A549 (cell line): ENCODE data around the gene GNPTG. TPM values are rescaled to one million over a fixed set of nuclear protein-coding genes. Genes with fewer than 3 reads are reported as not detected.

ENCODE experiments used
- ATAC-seq, 2 experiments: fragments of 200-7000 bp in 1 of 2; fragments of >200 bp in 1 of 2; cut with Nextera tagmentation in 1 of 2; cut with Tn5 transposase in 1 of 2; 3 replicates each; pipeline versions ENCODE4 v1.8.0 to v1.9.1; 2018 to 2020; ENCODE audit warnings: mild to moderate bottlenecking in 1 of 2, moderate library complexity in 1 of 2
- CTCF ChIA-PET: fragments of 300-600 bp; sonication (Branson Sonifier 250); formaldehyde crosslinking; extraction: SDS; loops from one replicate; lab custom pipeline; 2021; ENCODE audit warnings: antibody characterized with exemption, inconsistent platforms; lab: Yijun Ruan, JAX
- POLR2A ChIA-PET: fragments of 350-600 bp; formaldehyde crosslinking; extraction: SDS; loops from one replicate; lab custom pipeline; 2021; ENCODE audit warnings: antibody characterized with exemption, inconsistent platforms; lab: Yijun Ruan, JAX
- DNase-seq, 2 experiments: peaks; one replicate each; pipeline versions ENCODE4 v3.0.0 to v3.0.0-alpha.2; 2011 to 2016; ENCODE audit warnings: low read depth in 1 of 2, low spot score in 1 of 2
- FAIRE-seq: peaks from 2 replicates; lab custom pipeline; 2011; peaks lifted over from hg19 to GRCh38; lab: Jason Lieb, UNC
- H3K27ac ChIP-seq, 2 experiments: fragments of >200 bp; sonication (Bioruptor Twin); formaldehyde crosslinking; 3 replicates each; pipeline ENCODE4 v1.5.1; 2016 to 2017
- H3K4me1 ChIP-seq: fragments of >200 bp; sonication (Bioruptor Twin); formaldehyde crosslinking; 3 replicates; pipeline ENCODE4 v1.6.1; 2016
- H3K4me2 ChIP-seq: fragments of >200 bp; sonication (Bioruptor Twin); formaldehyde crosslinking; 3 replicates; pipeline ENCODE4 v1.6.1; 2016
- H3K4me3 ChIP-seq: fragments of >200 bp; sonication (Bioruptor Twin); formaldehyde crosslinking; 3 replicates; pipeline ENCODE4 v1.5.1; 2016
- H3K9me3 ChIP-seq: fragments of >200 bp; sonication (Bioruptor Twin); formaldehyde crosslinking; 3 replicates; pipeline ENCODE4 v1.6.1; 2016
- CBX2 ChIP-seq: fragments of 200-600 bp; sonication (generic); IDR thresholded peaks from 2 replicates; pipeline ENCODE4 v1.6.1; 2016; ENCODE audit warnings: low read depth, mild to moderate bottlenecking, borderline replicate concordance
- CEBPB ChIP-seq, 2 experiments: fragments of >200 bp in 1 of 2; sonication (Bioruptor Twin) in 1 of 2; formaldehyde crosslinking in 1 of 2; IDR thresholded peaks; 2 replicates each; pipeline ENCODE4 v1.6.1; 2012 to 2016
- CHD4 ChIP-seq: fragments of 200-600 bp; sonication (generic); IDR thresholded peaks from 2 replicates; pipeline ENCODE4 v1.6.1; 2016; ENCODE audit warnings: antibody characterized with exemption, mild to moderate bottlenecking, borderline replicate concordance
- EP300 ChIP-seq, 2 experiments: fragments of >200 bp; sonication (Bioruptor Twin); formaldehyde crosslinking; IDR thresholded peaks; 2 replicates in 1 of 2; 3 replicates in 1 of 2; pipeline ENCODE4 v1.6.1; 2016 to 2017
- KDM1A ChIP-seq: fragments of 200-600 bp; sonication (generic); IDR thresholded peaks from 2 replicates; pipeline ENCODE4 v1.6.1; 2016; ENCODE audit warnings: low read depth, mild to moderate bottlenecking
- MAX ChIP-seq: IDR thresholded peaks from 2 replicates; pipeline ENCODE4 v1.6.1; 2012
- MAZ ChIP-seq: fragments of 150-350 bp; IDR thresholded peaks from 2 replicates; pipeline ENCODE4 v1.6.1; 2014; ENCODE audit warnings: antibody characterized with exemption, low read depth, low read length, borderline replicate concordance
- NPAS2 ChIP-seq: fragments of 250-450 bp; sonication (Bioruptor Pico); IDR thresholded peaks from 2 replicates; pipeline ENCODE4 v1.8.0; 2022; ENCODE audit warnings: mild to moderate bottlenecking, moderate library complexity, borderline replicate concordance
- NR3C1 ChIP-seq: fragments of >200 bp; sonication (Bioruptor Twin); formaldehyde crosslinking; IDR thresholded peaks from 3 replicates; pipeline ENCODE4 v1.6.1; 2017
- PBX3 ChIP-seq: IDR thresholded peaks from 2 replicates; pipeline ENCODE4 v1.6.1; 2012
- SMC3 ChIP-seq: fragments of >200 bp; sonication (Bioruptor Twin); formaldehyde crosslinking; IDR thresholded peaks from 3 replicates; pipeline ENCODE4 v1.6.1; 2018; ENCODE audit warnings: inconsistent platforms
- SREBF2 ChIP-seq: fragments of 450-650 bp; IDR thresholded peaks from 2 replicates; pipeline ENCODE4 v1.6.1; 2014; ENCODE audit warnings: mild to moderate bottlenecking, moderate library complexity
- TFCP2L1 ChIP-seq: fragments of 250-450 bp; sonication (Bioruptor Pico); IDR thresholded peaks from 2 replicates; pipeline ENCODE4 v1.5.0; 2021; ENCODE audit warnings: mild to moderate bottlenecking
- USF2 ChIP-seq: fragments of 450-650 bp; IDR thresholded peaks from 2 replicates; pipeline ENCODE4 v1.6.1; 2014; ENCODE audit warnings: antibody characterized with exemption
- ZSCAN20 ChIP-seq: fragments of 250-450 bp; sonication (Bioruptor Pico); IDR thresholded peaks from 2 replicates; pipeline ENCODE4 v1.8.0; 2022; ENCODE audit warnings: mild to moderate bottlenecking, moderate library complexity
- WGBS: methylation state at CpG from one replicate; pipeline ENCODE4 v1.1.6; 2017; ENCODE audit errors: missing lambda C conversion rate; 5-methylcytosine and 5-hydroxymethylcytosine counted together
- polyA plus RNA-seq, 4 experiments: library from polyadenylated mRNA; depleted of rRNA in 3 of 4; stranded (reverse); fragments of >200 nt; fragmentation: RNase III in 1 of 4; extraction: RNeasy Plus Mini Kit Qiagen cat#74134 plus additional on column Dnase treatment in 1 of 4; gene quantifications; 2 replicates in 3 of 4; 3 replicates in 1 of 4; pipeline ENCODE4 v1.2.3, GENCODE V29; 2011 to 2017

Gene GNPTG
- polyA plus RNA-seq, 2 of the 4 experiments (the other 2 are of a cell fraction) = 23.4 to 24.2 TPM

- FAIRE-seq (no peak), DNase-seq (no peak), ATAC-seq (no peak)
- H3K4me3 ChIP-seq = peak overlapping the region; percentile 80
- ChIA-PET POLR2A (interaction anchor here (1.0 to 1.8 kb wide), 5 partner anchors 10 to 111 kb away, joined by 3 to 9 read pairs (median 7); partner anchors contain the start of gene UQCC4), CTCF (interaction anchor here (1.3 to 4.8 kb wide), 4 partner anchors 9 to 53 kb away, joined by 3 to 22 read pairs (median 4); no protein-coding TSS in a partner anchor)
- H3K27ac ChIP-seq = peak overlapping the region; percentile 97 to 98
- H3K9me3 ChIP-seq = no peaks in the 10 kb centered on the region
- TF ChIP-seq MAX = peak; percentile 14
- no peak for TF ChIP-seq MAZ
- peak; percentile 67 to 83; a peak in 3 of 4 replicates for TF ChIP-seq CEBPB (IDR thresholded peaks at IDR 0.05)
- TF ChIP-seq TFCP2L1 (CRISPR knock-in tag) = 0 out of 2 replicates have a peak, but pooled peaks have one; percentile 30
- no peak for TF ChIP-seq USF2
- 4% methylated on average over 40 of the region's 77 CpGs for WGBS
- H3K4me1 ChIP-seq = peaks cover 19% of the 10 kb centered on the region
- peak overlapping the region; percentile 100 for H3K4me2 ChIP-seq
These were observed 41.6 kb upstream of the GNPTG start for GRCh38 chr16:1309888-1310831.

GRCh38 chr16:1310832-1311200 is 40.9 kb upstream of the GNPTG start:
- peak overlapping the region; percentile 100 for H3K4me2 ChIP-seq
- WGBS = 12% methylated on average over 14 of the region's 14 CpGs
- H3K9me3 ChIP-seq = no peaks in the 10 kb centered on the region
- H3K4me1 ChIP-seq = peaks cover 19% of the 10 kb centered on the region
- H3K4me3 ChIP-seq = peak overlapping the region; percentile 80
- ChIA-PET POLR2A (no interaction called here), CTCF (interaction anchor here (1.3 to 4.8 kb wide), 3 partner anchors 9 to 27 kb away, joined by 3 to 22 read pairs (median 3); no protein-coding TSS in a partner anchor)
- FAIRE-seq = no peak
- no peak for ATAC-seq
- no peak for DNase-seq
- peak overlapping the region; percentile 97 to 98 for H3K27ac ChIP-seq
- TF ChIP-seq CBX2 = no peak
- no peak for TF ChIP-seq TFCP2L1 (CRISPR knock-in tag)
- TF ChIP-seq EP300 (IDR thresholded peaks at IDR 0.05) = no peak
- no peak for TF ChIP-seq PBX3

GRCh38 chr16:1311212-1311737 is 40.5 kb upstream of the GNPTG start:
- no peaks in the 10 kb centered on the region for H3K9me3 ChIP-seq
- peak overlapping the region; percentile 80 for H3K4me3 ChIP-seq
- peak overlapping the region; percentile 100 for H3K4me2 ChIP-seq
- ATAC-seq (no peak), DNase-seq (no peak), FAIRE-seq (no peak)
- POLR2A ChIA-PET = no interaction called here
- CTCF ChIA-PET = interaction anchor here (1.0 to 4.8 kb wide), 6 partner anchors 10 to 52 kb away, joined by 3 to 22 read pairs (median 6); no protein-coding TSS in a partner anchor
- peaks cover 19% of the 10 kb centered on the region for H3K4me1 ChIP-seq
- H3K27ac ChIP-seq = peak overlapping the region; percentile 97 to 98; a peak in 3 of 6 replicates
- TF ChIP-seq NR3C1 (no peak), SREBF2 (no peak), SMC3 (no peak), ZSCAN20 (no peak), NPAS2 (no peak), KDM1A (no peak), CHD4 (no peak)
- TF ChIP-seq, all 56 proteins: peak for 0
- 43% methylated on average over 10 of the region's 13 CpGs for WGBS
